IMR-90 (cell line): ENCODE measurements around the gene TRPM1. TPM values are rescaled to one million over a fixed set of nuclear protein-coding genes. Genes with fewer than 3 reads are reported as not detected.

Experiments used
- ATAC-seq: fragments of 200-7000 bp; cut with Tn5 transposase; 2 replicates; pipeline ENCODE4 v1.9.1; 2020; ENCODE audit warnings: low read depth, mild to moderate bottlenecking, moderate library complexity
- BruUV-seq: library from RNA; stranded (reverse); fragments of 400-500 nt; replicated peaks from 2 replicates; lab custom pipeline; 2021; lab: Mats Ljungman, UMichigan
- CTCF ChIA-PET: fragments of 300-600 bp; formaldehyde crosslinking; extraction: SDS; loops from one replicate; lab custom pipeline; 2021; ENCODE audit warnings: antibody characterized with exemption; lab: Yijun Ruan, JAX
- POLR2A ChIA-PET: fragments of 300-600 bp; sonication (Branson Sonifier 250); formaldehyde crosslinking; loops from one replicate; lab custom pipeline; 2022; ENCODE audit warnings: antibody characterized with exemption; ENCODE audit not compliant: unreplicated experiment; lab: Charles Lee
- DNase-seq: peaks from one replicate; pipeline ENCODE4 v3.0.0; 2013
- H2AFZ ChIP-seq: replicated peaks from 2 replicates; pipeline ENCODE3; 2013; ENCODE audit warnings: low read length, mild to moderate bottlenecking; ENCODE audit not compliant: poor library complexity
- H2AK5ac ChIP-seq: 2 replicates; pipeline ENCODE4 v1.6.1; 2013; ENCODE audit warnings: low read depth, low read length, inconsistent platforms
- H2AK9ac ChIP-seq: replicated peaks from 2 replicates; pipeline ENCODE3; 2013; ENCODE audit warnings: mild to moderate bottlenecking, low read depth, low read length, moderate library complexity; ENCODE audit not compliant: poor library complexity
- H2BK120ac ChIP-seq: 2 replicates; pipeline ENCODE4 v1.6.1; 2013; ENCODE audit warnings: low read depth, low read length, inconsistent platforms
- H2BK15ac ChIP-seq: 3 replicates; pipeline ENCODE4 v1.6.1; 2013; ENCODE audit warnings: low read depth, low read length, inconsistent platforms
- H2BK20ac ChIP-seq: 2 replicates; pipeline ENCODE4 v1.6.1; 2013; ENCODE audit warnings: low read depth, mild to moderate bottlenecking, inconsistent platforms, low read length, moderate library complexity
- H2BK5ac ChIP-seq: 2 replicates; pipeline ENCODE4 v1.6.1; 2013; ENCODE audit warnings: mild to moderate bottlenecking, low read depth, low read length, inconsistent platforms; ENCODE audit not compliant: poor library complexity, severe bottlenecking
- H3K14ac ChIP-seq: replicated peaks from 2 replicates; pipeline ENCODE4 v1.6.1; 2013; ENCODE audit warnings: low read depth, low read length, inconsistent platforms
- H3K18ac ChIP-seq: 2 replicates; pipeline ENCODE4 v1.6.1; 2013; ENCODE audit warnings: low read depth, low read length, control low read depth
- H3K23ac ChIP-seq: 2 replicates; pipeline ENCODE4 v1.6.1; 2013; ENCODE audit warnings: low read depth, low read length, inconsistent platforms
- H3K27ac ChIP-seq: 2 replicates; pipeline ENCODE4 v1.5.1; 2013; ENCODE audit warnings: mild to moderate bottlenecking, control low read depth, low read length; ENCODE audit not compliant: insufficient read depth
- H3K27me3 ChIP-seq: 2 replicates; pipeline ENCODE4 v1.6.1; 2013; ENCODE audit warnings: low read length; ENCODE audit not compliant: control insufficient read depth, insufficient read depth
- H3K36me3 ChIP-seq: 2 replicates; pipeline ENCODE4 v1.6.1; 2013; ENCODE audit warnings: low read length, mixed read lengths; ENCODE audit not compliant: control insufficient read depth, insufficient read depth
- H3K4ac ChIP-seq: 2 replicates; pipeline ENCODE4 v1.6.1; 2013; ENCODE audit warnings: low read depth, low read length, inconsistent platforms
- H3K4me1 ChIP-seq: 2 replicates; pipeline ENCODE4 v1.6.1; 2013; ENCODE audit warnings: low read length, mixed read lengths; ENCODE audit not compliant: control insufficient read depth, insufficient read depth
- H3K4me2 ChIP-seq: 2 replicates; pipeline ENCODE4 v1.6.1; 2013; ENCODE audit warnings: low read depth, mild to moderate bottlenecking, control low read depth, low read length, moderate library complexity
- H3K4me3 ChIP-seq: 2 replicates; pipeline ENCODE4 v1.5.1; 2013; ENCODE audit warnings: low read depth, mild to moderate bottlenecking, control low read depth, low read length, moderate library complexity; ENCODE audit not compliant: insufficient read depth
- H3K56ac ChIP-seq: 2 replicates; pipeline ENCODE4 v1.6.1; 2013; ENCODE audit warnings: low read length, inconsistent platforms; ENCODE audit not compliant: insufficient read depth; ENCODE audit errors: extremely low read depth
- H3K79me1 ChIP-seq, 2 experiments: 2 replicates each; pipeline ENCODE4 v1.6.1; 2013; ENCODE audit warnings: low read length in 2 of 2, inconsistent platforms in 1 of 2, low read depth in 1 of 2
- H3K9ac ChIP-seq: 2 replicates; pipeline ENCODE4 v1.6.1; 2013; ENCODE audit warnings: low read depth, low read length, control low read depth
- H3K9me1 ChIP-seq: 2 replicates; pipeline ENCODE4 v1.6.1; 2013; ENCODE audit warnings: low read length, inconsistent platforms; ENCODE audit not compliant: insufficient read depth
- H3K9me3 ChIP-seq: 2 replicates; pipeline ENCODE4 v1.6.1; 2013; ENCODE audit warnings: low read length; ENCODE audit not compliant: control insufficient read depth, insufficient read depth
- H4K20me1 ChIP-seq: 2 replicates; pipeline ENCODE4 v1.6.1; 2013; ENCODE audit warnings: low read length, inconsistent platforms; ENCODE audit not compliant: insufficient read depth
- H4K5ac ChIP-seq: 2 replicates; pipeline ENCODE4 v1.6.1; 2013; ENCODE audit warnings: mild to moderate bottlenecking, low read depth, low read length, control low read depth
- H4K8ac ChIP-seq, 2 experiments: 2 replicates each; pipeline ENCODE4 v1.6.1; 2013; ENCODE audit warnings: low read depth in 2 of 2, low read length in 2 of 2, control low read depth in 1 of 2, inconsistent platforms in 1 of 2
- H4K91ac ChIP-seq: 2 replicates; pipeline ENCODE4 v1.6.1; 2013; ENCODE audit warnings: low read depth, low read length, inconsistent platforms; ENCODE audit not compliant: insufficient read depth
- CHD1 ChIP-seq: IDR thresholded peaks from 2 replicates; pipeline ENCODE4 v1.6.1; 2012; ENCODE audit warnings: low read depth, low read length, improper control_type of control experiment
- CTCF ChIP-seq: conservative IDR thresholded peaks from 2 replicates; pipeline ENCODE4 v1.5.1; 2012; ENCODE audit warnings: mild to moderate bottlenecking, low read depth, low read length, improper control_type of control experiment
- ELK1 ChIP-seq: fragments of 150-350 bp; IDR thresholded peaks from 2 replicates; pipeline ENCODE4 v1.6.1; 2016; ENCODE audit warnings: low read depth, mild to moderate bottlenecking, low read length, moderate library complexity, borderline replicate concordance
- FOS ChIP-seq: fragments of 150-350 bp; IDR thresholded peaks from 2 replicates; pipeline ENCODE4 v1.6.1; 2016; ENCODE audit warnings: low read depth, low read length
- MAFK ChIP-seq: IDR thresholded peaks from 2 replicates; pipeline ENCODE4 v1.6.1; 2012; ENCODE audit warnings: low read depth, low read length, improper control_type of control experiment
- MAZ ChIP-seq: IDR thresholded peaks from 2 replicates; pipeline ENCODE4 v1.6.1; 2012; ENCODE audit warnings: low read depth, mild to moderate bottlenecking, low read length, improper control_type of control experiment, moderate library complexity, borderline replicate concordance
- MXI1 ChIP-seq: IDR thresholded peaks from 2 replicates; pipeline ENCODE4 v1.6.1; 2012; ENCODE audit warnings: low read depth, mild to moderate bottlenecking, low read length, moderate library complexity, borderline replicate concordance
- NFE2L2 ChIP-seq: fragments of 150-350 bp; IDR thresholded peaks from 2 replicates; pipeline ENCODE4 v1.6.1; 2016; ENCODE audit warnings: low read depth, mild to moderate bottlenecking, low read length
- POLR2A ChIP-seq: IDR thresholded peaks from 2 replicates; pipeline ENCODE4 v1.6.1; 2012; ENCODE audit warnings: mild to moderate bottlenecking, low read depth, low read length
- RAD21 ChIP-seq: IDR thresholded peaks from 2 replicates; pipeline ENCODE4 v1.6.1; 2012; ENCODE audit warnings: low read length, improper control_type of control experiment
- RFX5 ChIP-seq: IDR thresholded peaks from 2 replicates; pipeline ENCODE4 v1.8.0; 2012; ENCODE audit warnings: low read depth, mild to moderate bottlenecking, low read length, moderate library complexity
- SMC3 ChIP-seq: fragments of 150-350 bp; IDR thresholded peaks from 2 replicates; pipeline ENCODE4 v1.6.1; 2016; ENCODE audit warnings: low read depth, mild to moderate bottlenecking, antibody characterized with exemption, low read length, moderate library complexity
- WGBS, 2 experiments: methylation state at CpG; one replicate each; pipeline versions ENCODE4 v1.1.5 to v1.1.7; 2013; ENCODE audit warnings: missing lambda C conversion rate in 2 of 2; ENCODE audit not compliant: insufficient read length in 1 of 2; ENCODE audit errors: extremely low coverage in 2 of 2; 5-methylcytosine and 5-hydroxymethylcytosine counted together
- dilution Hi-C: fragments of 300-500 bp; cut with HindIII; formaldehyde crosslinking; loops from one replicate; pipeline ENCODE4 v1.14.3; 2018; ENCODE audit warnings: low sequenced_read_pairs; ENCODE audit not compliant: unreplicated experiment
- in situ Hi-C: fragments of 300-500 bp; cut with MboI; formaldehyde crosslinking; loops from 3 replicates; pipeline ENCODE4 v1.14.3; 2019; ENCODE audit warnings: low sequenced_read_pairs, inconsistent platforms, mixed read lengths
- intact Hi-C: fragments of 100-400 bp; cut with micrococcal nuclease; formaldehyde crosslinking; loops from 2 replicates; pipeline ENCODE4 v1.10.0; 2022
- polyA plus RNA-seq, 3 experiments: library from polyadenylated mRNA; depleted of rRNA; stranded (reverse); fragments of >200 nt; gene quantifications; 2 replicates each; pipeline ENCODE4 v1.2.3, GENCODE V29; 2012; ENCODE audit warnings: low replicate concordance in 1 of 3
- total RNA-seq: library from RNA; depleted of rRNA; stranded (reverse); fragments of >200 nt; gene quantifications from 2 replicates; pipeline ENCODE4 v1.2.3, GENCODE V29; 2012

The TRPM1 gene
- total and polyA plus RNA-seq, 2 of the 4 experiments (the other 2 are of a cell fraction): not detected

GRCh38 chr15:31070867-31071266 is 30.7 kb downstream of the TRPM1 start:
- Histone ChIP-seq H2BK5ac (no peak overlapping the region), H3K79me1 (no peaks in the 10 kb centered on the region), H3K4me3 (no peak overlapping the region), H3K27ac (no peak overlapping the region), H3K9me1 (no peaks in the 10 kb centered on the region), H3K18ac (no peak overlapping the region), H3K4me2 (no peak overlapping the region), H3K36me3 (no peaks in the 10 kb centered on the region), H2BK20ac (no peak overlapping the region), H3K9me3 (no peaks in the 10 kb centered on the region), H4K5ac (no peak overlapping the region), H3K56ac (no peak overlapping the region), H2AFZ (no peak overlapping the region), H4K8ac (no peak overlapping the region), H4K91ac (no peak overlapping the region), H3K27me3 (peaks cover 8% of the 10 kb centered on the region), H3K4ac (no peak overlapping the region), H2BK120ac (no peak overlapping the region), H3K9ac (no peak overlapping the region), H2AK9ac (no peak overlapping the region), H3K4me1 (peaks cover 4% of the 10 kb centered on the region), H3K23ac (no peak overlapping the region), H2AK5ac (no peak overlapping the region), H4K20me1 (no peaks in the 10 kb centered on the region), H2BK15ac (no peak overlapping the region), H3K14ac (no peak overlapping the region)
- DNase-seq: no peak
- ChIA-PET POLR2A (no interaction called here), CTCF (interaction anchor here (1.0 kb wide), 1 partner anchor 22 kb away, joined by 4 read pairs; no protein-coding TSS in a partner anchor)
- intact Hi-C loops (no loop called here), dilution Hi-C loops (no loop called here), in situ Hi-C loops (no loop called here)
- no TSS peak for BruUV-seq
- WGBS, 2 experiments: no CpG with 5 or more reads among the region's 2 CpGs
- TF ChIP-seq POLR2A (no peak), MAFK (no peak), ELK1 (no peak), FOS (no peak), MXI1 (no peak), CTCF (no peak), SMC3 (no peak), RAD21 (no peak), CHD1 (no peak), MAZ (no peak), NFE2L2 (no peak), RFX5 (no peak)
- no peak for ATAC-seq
